ENCODE results near the gene NLK.

DNA sequence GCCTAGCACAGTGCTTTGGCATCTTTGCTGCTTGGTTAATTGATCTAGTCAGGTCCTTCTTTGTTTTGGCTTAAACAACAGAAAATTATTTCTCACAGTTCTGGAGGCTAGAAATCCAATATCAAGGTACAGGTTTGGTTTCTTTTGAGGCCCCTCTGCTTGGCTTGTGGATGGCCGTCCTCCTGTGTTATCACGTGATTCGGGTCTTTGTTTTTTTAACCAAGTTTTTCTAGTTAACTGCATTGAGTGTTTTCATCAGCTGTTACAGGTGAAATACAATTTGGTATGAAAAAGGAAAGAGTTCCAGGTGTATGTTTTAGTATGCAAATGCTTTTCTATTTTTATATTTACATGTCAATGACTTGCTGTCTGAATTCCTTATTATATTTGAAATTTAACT lies 2.8 kb downstream of the NLK start:
- TF ChIP-seq, protein P1, sequence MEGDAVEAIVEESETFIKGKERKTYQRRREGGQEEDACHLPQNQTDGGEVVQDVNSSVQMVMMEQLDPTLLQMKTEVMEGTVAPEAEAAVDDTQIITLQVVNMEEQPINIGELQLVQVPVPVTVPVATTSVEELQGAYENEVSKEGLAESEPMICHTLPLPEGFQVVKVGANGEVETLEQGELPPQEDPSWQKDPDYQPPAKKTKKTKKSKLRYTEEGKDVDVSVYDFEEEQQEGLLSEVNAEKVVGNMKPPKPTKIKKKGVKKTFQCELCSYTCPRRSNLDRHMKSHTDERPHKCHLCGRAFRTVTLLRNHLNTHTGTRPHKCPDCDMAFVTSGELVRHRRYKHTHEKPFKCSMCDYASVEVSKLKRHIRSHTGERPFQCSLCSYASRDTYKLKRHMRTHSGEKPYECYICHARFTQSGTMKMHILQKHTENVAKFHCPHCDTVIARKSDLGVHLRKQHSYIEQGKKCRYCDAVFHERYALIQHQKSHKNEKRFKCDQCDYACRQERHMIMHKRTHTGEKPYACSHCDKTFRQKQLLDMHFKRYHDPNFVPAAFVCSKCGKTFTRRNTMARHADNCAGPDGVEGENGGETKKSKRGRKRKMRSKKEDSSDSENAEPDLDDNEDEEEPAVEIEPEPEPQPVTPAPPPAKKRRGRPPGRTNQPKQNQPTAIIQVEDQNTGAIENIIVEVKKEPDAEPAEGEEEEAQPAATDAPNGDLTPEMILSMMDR (IDR thresholded peaks at IDR 0.05): no peak
- TF ChIP-seq POLR2AphosphoS5 (IDR thresholded peaks at IDR 0.05) (no peak), POLR2A (IDR thresholded peaks at IDR 0.05) (no peak), EP300 (IDR thresholded peaks at IDR 0.05) (no peak)

All from upper lobe of left lung (tissue), 4 donors.